LNCaP clone FGC (cell line): ENCODE data around the gene OXTR.

ENCODE experiments used
- DNase-seq: peaks from one replicate; pipeline ENCODE4 v3.0.0-alpha.2; 2011; ENCODE audit warnings: low read depth
- H3K4me3 ChIP-seq: 2 replicates; pipeline ENCODE4 v1.5.1; 2011; ENCODE audit warnings: mild to moderate bottlenecking, low read depth, low read length, control low read depth
- TF ChIP-seq, protein P1 (sequence below): IDR thresholded peaks from 2 replicates; pipeline ENCODE4 v1.5.1; 2012; ENCODE audit warnings: mild to moderate bottlenecking; ENCODE audit not compliant: control insufficient read depth, insufficient read depth; ENCODE audit errors: extremely low read depth

The OXTR gene

DNA sequence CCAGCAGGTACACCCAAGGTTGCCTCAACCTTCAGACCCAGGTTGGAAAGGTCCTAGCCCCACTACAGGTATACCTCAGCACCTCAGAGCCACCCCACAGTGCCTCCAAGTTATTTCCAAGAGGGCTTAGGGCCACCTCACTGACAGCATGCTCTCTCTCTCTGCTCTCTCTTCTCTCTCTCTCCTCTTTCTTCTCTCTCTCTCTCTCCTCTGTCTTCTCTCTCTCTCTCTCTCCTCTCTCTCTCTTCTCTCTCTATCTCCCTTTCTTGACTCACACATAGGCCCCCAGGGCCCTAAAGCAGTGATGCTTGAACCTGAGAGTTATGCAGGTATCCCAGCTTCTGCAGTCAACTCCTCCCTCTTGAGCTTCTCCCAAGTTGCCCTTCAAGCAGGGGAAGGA, 31.6 kb downstream of the OXTR start:
- no peak for DNase-seq
- H3K4me3 ChIP-seq = no peak overlapping the region
- TF ChIP-seq, protein P1, sequence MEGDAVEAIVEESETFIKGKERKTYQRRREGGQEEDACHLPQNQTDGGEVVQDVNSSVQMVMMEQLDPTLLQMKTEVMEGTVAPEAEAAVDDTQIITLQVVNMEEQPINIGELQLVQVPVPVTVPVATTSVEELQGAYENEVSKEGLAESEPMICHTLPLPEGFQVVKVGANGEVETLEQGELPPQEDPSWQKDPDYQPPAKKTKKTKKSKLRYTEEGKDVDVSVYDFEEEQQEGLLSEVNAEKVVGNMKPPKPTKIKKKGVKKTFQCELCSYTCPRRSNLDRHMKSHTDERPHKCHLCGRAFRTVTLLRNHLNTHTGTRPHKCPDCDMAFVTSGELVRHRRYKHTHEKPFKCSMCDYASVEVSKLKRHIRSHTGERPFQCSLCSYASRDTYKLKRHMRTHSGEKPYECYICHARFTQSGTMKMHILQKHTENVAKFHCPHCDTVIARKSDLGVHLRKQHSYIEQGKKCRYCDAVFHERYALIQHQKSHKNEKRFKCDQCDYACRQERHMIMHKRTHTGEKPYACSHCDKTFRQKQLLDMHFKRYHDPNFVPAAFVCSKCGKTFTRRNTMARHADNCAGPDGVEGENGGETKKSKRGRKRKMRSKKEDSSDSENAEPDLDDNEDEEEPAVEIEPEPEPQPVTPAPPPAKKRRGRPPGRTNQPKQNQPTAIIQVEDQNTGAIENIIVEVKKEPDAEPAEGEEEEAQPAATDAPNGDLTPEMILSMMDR = no peak

DNA sequence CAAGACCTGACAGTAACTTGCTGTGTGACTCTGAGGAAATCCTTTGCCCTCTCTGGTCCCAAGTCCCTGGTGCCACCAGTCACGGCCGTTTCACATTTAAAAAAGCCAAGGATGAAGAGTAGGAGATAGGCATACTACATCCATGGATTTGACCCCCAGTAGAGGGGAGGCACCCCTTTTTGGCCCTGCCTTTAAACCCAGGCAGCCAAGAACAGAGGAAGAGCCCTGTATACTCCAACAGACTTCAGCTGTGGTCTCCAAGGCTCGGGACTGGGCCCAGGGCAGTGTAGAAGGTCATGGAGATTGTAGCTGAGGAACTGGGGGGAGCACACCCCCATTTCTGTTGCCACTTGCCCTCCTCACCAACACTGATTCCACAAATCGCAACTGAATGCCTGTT, 32.1 kb downstream of the OXTR start:
- H3K4me3 ChIP-seq = no peak overlapping the region
- no peak for DNase-seq
- TF ChIP-seq, protein P1 = no peak

DNA sequence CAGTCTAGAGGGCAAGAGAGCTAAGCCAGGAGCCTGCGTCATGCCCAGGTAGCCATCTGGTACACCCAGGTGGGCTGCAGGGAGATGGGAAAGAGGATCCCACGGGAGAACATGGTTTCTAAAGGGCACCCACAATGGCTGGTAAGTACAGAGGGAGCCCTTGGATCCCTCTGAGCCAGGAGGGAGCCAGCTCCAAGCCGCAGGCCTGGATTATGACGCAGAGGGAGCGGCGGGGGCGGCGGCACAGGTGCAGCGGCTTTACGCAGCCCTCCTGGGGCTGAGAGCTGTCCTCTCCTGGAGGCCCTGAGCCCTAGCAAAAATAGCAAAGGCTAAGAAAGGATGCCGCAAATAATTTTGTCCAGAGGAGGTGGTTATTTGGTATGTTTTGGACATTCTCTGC, 33.0 kb downstream of the OXTR start:
- TF ChIP-seq, protein P1 = no peak
- H3K4me3 ChIP-seq = no peak overlapping the region
- no peak for DNase-seq

DNA sequence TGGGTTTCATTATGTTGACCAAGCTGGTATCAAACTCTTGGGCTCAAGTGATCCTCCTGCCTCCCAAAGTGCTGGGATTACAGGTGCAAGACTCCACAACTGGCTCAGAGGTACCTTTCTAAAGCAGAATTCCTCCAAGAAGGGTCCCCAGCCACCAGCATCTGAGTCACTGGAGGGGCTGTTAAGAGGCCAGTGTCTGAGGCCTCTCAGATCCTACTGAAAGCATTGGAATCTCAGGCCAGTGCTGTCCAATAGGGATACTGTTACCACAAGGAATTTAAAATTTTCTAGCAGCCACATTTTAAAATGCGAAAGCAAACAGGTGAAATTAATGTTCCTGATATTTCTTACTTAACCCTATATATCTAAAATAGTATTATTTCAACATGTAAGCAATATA, 34.5 kb downstream of the OXTR start:
- TF ChIP-seq, protein P1 = no peak
- no peak for DNase-seq

DNA sequence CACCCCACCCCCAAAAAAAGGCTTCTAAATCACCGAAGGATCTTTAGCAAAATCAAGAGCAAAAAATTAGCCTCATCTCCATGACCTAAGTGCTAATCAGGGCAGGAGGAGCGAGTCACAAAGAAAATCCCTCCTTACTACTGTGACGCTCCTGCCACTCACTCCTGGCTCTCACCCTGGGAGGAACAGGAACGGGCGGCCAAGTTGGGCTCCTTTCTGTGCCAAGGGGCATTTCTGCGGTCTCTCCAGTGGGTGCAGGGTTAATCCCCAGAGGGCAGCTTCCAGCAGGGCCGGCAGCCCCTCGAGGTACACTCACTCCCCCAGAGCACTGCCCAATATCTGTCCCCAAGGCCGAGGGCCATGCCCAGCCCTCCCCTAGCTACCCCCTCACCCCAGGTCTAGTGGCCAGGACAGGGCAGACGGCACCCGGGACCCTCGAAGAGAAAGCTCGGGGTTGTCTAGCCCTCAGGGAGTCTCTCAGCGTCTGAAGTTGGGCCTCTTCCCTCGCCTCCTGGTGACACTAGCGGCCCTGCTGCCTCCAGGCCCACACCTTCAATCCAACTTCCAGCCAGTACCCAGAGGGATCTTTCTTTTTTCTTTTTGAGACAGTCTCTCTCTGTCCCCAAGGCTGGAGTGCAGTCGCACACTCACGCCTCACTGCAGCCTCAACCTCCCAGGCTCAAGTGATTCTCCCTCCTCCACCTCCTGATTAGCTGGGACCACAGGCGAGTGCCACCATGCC, 35.1 kb downstream of the OXTR start:
- no peak overlapping the region for H3K4me3 ChIP-seq

More for the DNA sequence above, 34.5 kb downstream of the OXTR start:
- no peak overlapping the region for H3K4me3 ChIP-seq

DNA sequence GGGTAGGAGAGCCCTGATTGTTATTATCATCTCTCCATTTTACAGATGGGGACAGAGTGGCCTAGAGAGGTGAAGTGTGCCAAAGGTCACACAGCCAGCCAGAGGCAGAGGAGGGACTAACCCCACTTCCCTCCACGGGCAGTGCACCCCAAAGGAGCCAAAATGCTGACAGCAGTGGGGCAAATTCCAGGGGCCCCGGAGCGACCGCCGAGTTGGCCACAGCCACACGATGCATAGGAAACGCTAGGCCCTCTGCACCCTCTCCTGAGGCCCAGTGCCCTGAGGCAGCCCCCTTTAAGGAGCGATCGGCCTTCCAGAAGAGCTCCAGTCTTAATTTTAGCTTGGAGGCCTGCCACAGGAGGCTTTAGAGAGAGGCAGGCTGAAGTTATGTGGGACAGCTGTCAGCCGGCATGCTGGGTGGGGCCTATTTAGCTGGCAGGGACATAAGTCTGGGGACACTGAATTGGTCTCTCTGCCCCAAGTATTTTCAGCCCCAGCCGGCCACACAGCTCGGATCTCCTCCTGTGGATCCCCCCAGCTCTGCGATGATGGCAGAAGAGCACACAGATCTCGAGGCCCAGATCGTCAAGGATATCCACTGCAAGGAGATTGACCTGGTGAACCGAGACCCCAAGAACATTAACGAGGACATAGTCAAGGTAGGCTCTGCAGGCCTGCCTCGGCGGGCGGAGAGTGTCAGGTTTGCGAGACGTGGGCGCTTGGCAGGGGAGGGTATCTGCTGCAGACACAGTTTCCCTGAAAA, 35.9 kb downstream of the OXTR start, which contains the start of gene CAV3:
Gene CAV3 (plus strand): TSS at position 471 of the 763 bp plus-strand sequence. CDS start 75 bp downstream, at position 546.
- DNase-seq = no peak
- TF ChIP-seq, protein P1 = no peak
- no peak within 1 kb of the TSS for H3K4me3 ChIP-seq

More for the DNA sequence above, 35.1 kb downstream of the OXTR start:
- no peak for DNase-seq
- TF ChIP-seq, protein P1 = no peak
